ENCODE results near the gene ICE2. TPM values are rescaled to one million over a fixed set of nuclear protein-coding genes. Genes with fewer than 3 reads are reported as not detected.

The ICE2 gene
- total RNA-seq, 2 experiments from 2014 or later, result 72.0 to 72.8 TPM

DNA sequence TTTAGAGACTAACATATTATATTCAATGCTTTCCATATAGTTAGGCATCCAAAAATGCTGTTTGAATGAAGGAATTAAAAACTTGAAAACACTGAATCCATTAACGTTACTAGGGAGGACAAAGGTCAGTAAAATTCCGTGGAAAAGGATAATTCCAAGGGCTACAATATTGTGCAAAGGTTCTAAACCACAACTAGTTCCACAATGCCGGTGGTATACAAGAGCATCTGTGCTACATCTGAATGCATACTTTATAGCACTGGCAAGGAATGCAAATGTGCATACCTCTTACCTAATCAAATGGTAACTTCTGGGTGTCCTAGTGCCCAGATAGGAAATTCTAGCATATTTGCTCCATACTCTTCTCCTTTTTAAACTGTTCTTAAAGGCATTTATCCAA is 2.2 kb downstream of the ICE2 start:
- Mint-ChIP-seq H3K4me1 (peaks cover 51% of the 10 kb centered on the region), H3K9me3 (no peaks in the 10 kb centered on the region), H3K27ac (no peak overlapping the region), H3K36me3 (peaks cover 25% of the 10 kb centered on the region), H3K4me3 (peak overlapping the region; percentile 18), H3K27me3 (peaks cover 7% of the 10 kb centered on the region)
- no peak for DNase-seq

DNA sequence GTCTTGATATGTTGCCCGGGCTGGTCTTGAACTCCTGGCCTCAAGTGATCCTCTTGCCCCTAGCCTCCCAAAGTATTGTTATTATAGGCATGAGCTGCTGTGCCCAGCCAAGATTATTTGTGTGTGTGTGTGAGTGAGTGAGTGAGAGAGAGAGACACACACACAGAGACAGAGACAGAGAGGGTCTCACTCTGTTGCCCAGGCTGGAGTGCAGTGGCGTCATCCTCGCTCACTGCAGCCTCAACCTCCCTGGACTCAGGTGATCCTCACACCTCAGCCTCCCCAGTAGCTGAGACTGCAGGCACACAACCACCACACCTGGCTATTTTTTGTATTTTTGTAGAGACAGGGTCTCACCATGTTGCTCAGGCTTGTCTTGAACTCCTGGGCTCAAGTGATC is 5.8 kb downstream of the ICE2 start:
- Mint-ChIP-seq H3K27me3 (no peaks in the 10 kb centered on the region), H3K9me3 (no peaks in the 10 kb centered on the region), H3K36me3 (peaks cover 30% of the 10 kb centered on the region), H3K4me1 (peaks cover 39% of the 10 kb centered on the region), H3K27ac (no peak overlapping the region), H3K4me3 (no peak overlapping the region)
- DNase-seq, result no peak

DNA sequence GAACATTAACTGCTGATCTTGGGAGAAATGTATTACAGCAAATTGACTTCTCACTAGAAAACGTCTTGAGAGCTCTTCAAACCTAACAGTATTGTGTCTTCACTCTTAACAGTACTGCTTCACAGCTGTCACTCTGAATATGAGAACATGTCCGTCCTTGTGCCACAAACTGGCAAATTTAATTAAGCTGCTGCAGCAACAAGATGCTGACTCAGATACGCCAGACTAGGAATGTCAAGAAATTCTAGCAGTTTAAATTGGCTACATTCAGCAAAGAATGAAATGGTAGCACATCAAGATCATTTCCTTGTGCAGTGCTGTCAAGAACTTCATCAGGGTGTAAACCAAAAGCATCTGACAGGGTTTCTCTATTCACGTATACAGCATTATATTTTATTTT is 7.6 kb downstream of the ICE2 start:
- no peak overlapping the region for H3K4me3 Mint-ChIP-seq
- no peak for DNase-seq
- no peaks in the 10 kb centered on the region for H3K9me3 Mint-ChIP-seq
- H3K36me3 Mint-ChIP-seq, result peaks cover 26% of the 10 kb centered on the region
- no peaks in the 10 kb centered on the region for H3K27me3 Mint-ChIP-seq
- peaks cover 24% of the 10 kb centered on the region for H3K4me1 Mint-ChIP-seq
- H3K27ac Mint-ChIP-seq, result no peak overlapping the region

- H3K36me3 Mint-ChIP-seq, result peaks cover 24% of the 10 kb centered on the region
- H3K4me3 Mint-ChIP-seq, result no peak overlapping the region
- H3K27ac Mint-ChIP-seq, result no peak overlapping the region
- no peaks in the 10 kb centered on the region for H3K9me3 Mint-ChIP-seq
- no peaks in the 10 kb centered on the region for H3K27me3 Mint-ChIP-seq
- DNase-seq, result no peak
- peaks cover 19% of the 10 kb centered on the region for H3K4me1 Mint-ChIP-seq
Observed at GRCh38 chr15:60469893-60470641, 8.9 kb downstream of the ICE2 start.

DNA sequence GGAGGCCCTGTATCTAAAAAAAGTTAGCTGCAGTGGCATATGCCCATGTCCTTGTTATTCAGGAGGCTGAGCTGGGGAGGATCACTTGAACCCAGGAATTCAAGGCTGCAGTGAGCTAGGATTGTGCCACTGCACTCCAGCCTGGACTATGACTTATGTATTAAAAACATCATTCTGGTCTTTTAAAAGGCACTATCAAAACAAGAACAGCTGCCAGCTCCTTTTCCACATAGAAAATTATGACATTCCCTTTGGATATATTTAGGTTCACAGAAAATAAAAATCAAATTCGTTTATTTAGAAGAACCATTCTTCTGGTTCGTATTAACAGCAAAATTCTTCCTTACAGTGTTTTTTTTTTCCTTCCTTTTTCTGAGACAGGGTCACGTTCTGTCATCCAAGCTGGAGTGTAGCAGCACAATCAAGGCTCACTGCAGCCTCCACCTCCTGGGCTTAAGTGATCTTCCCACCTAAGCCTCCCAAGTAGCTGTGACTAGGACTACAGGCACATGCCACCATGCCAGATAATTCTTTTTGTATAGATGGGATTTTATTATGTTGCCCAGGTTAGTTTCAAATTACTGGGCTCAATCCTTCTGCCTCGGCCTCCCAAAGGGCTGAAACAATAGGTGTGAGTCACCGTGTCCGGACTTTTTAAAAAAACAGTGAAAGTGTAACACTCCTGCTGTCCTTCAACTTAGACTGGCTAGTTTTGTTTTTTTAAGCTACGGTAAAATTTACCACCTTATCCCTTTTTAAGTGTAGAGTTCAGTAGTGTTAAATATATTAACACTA is 13.9 kb downstream of the ICE2 start:
- DNase-seq, result no peak
- H3K27me3 Mint-ChIP-seq, result no peaks in the 10 kb centered on the region
- H3K9me3 Mint-ChIP-seq, result no peaks in the 10 kb centered on the region
- no peak overlapping the region for H3K4me3 Mint-ChIP-seq
- H3K36me3 Mint-ChIP-seq, result peaks cover 13% of the 10 kb centered on the region
- H3K4me1 Mint-ChIP-seq, result peaks cover 6% of the 10 kb centered on the region
- H3K27ac Mint-ChIP-seq, result no peak overlapping the region

DNA sequence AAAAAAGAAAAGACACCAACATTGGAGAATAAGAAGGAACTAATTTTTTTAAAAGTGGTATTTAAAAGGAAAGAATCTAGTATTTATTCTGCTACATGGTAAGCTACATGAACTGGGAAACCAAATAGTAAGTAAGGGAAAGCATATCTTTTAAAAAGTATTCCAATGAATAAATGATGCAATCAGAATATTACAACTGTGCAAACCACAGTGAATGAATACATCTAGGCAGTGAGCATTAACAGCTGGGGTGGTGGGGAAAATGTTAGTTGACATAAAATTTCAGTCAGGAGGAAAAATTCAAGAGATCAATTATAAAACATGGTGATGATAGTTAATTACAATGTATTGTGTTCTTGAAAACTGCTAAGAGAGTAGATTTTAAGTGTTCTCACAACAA is 16.9 kb downstream of the ICE2 start:
- DNase-seq, result no peak
- H3K4me1 Mint-ChIP-seq, result no peaks in the 10 kb centered on the region
- H3K9me3 Mint-ChIP-seq, result no peaks in the 10 kb centered on the region
- no peak overlapping the region for H3K4me3 Mint-ChIP-seq
- H3K36me3 Mint-ChIP-seq, result peaks cover 1% of the 10 kb centered on the region
- no peaks in the 10 kb centered on the region for H3K27me3 Mint-ChIP-seq
- H3K27ac Mint-ChIP-seq, result no peak overlapping the region

DNA sequence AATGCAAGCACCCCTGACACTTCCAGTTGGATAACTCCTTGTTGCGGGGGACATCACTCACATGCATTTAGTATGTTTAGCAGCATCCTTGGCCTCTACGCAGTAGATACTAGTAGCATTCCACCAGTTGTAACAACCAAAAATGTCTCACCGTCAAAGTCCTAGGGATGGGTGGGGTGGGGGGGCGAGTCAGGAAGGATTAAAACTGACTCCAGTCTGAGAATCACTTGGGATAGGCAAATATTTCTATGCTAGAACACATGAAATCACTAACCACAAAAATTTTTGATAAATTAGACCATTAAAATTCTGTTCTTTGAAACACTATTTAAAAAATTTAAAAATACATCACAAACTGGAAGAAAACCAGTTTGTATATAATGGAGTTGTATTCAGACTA is 18.0 kb downstream of the ICE2 start:
- Mint-ChIP-seq H3K4me1 (no peaks in the 10 kb centered on the region), H3K36me3 (peaks cover 1% of the 10 kb centered on the region), H3K4me3 (no peak overlapping the region), H3K27me3 (no peaks in the 10 kb centered on the region), H3K27ac (no peak overlapping the region), H3K9me3 (no peaks in the 10 kb centered on the region)
- DNase-seq, result no peak

- H3K4me1 Mint-ChIP-seq, result no peaks in the 10 kb centered on the region
- H3K27me3 Mint-ChIP-seq, result no peaks in the 10 kb centered on the region
- DNase-seq, result no peak
- no peak overlapping the region for H3K4me3 Mint-ChIP-seq
- peaks cover 9% of the 10 kb centered on the region for H3K36me3 Mint-ChIP-seq
- no peaks in the 10 kb centered on the region for H3K9me3 Mint-ChIP-seq
- no peak overlapping the region for H3K27ac Mint-ChIP-seq
Observed at GRCh38 chr15:60458721-60459120, 20.2 kb downstream of the ICE2 start.

- Mint-ChIP-seq H3K4me1 (no peaks in the 10 kb centered on the region), H3K27me3 (no peaks in the 10 kb centered on the region), H3K4me3 (no peak overlapping the region), H3K9me3 (no peaks in the 10 kb centered on the region), H3K27ac (no peak overlapping the region), H3K36me3 (peaks cover 11% of the 10 kb centered on the region)
- no peak for DNase-seq
Observed at GRCh38 chr15:60457985-60458384, 21.0 kb downstream of the ICE2 start.

DNA sequence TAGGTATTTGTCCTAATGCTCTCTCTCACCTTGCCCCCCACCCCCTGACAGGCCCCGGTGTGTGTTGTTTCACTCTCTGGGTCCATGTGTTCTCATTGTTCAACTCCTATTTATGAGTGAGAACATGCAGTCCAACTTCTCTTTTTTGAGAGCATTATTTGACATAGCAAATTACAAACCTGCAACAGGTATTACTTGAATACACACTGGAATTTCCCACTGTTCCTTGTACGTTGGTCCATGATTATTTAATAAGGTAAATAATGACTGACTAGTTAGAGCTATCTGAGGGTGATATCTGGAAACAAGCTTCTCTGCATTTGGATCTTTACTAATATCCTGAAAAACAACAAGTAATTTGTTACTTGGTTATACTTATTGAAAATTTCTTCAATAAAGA is 24.1 kb downstream of the ICE2 start:
- no peak overlapping the region for H3K27ac Mint-ChIP-seq
- DNase-seq, result no peak
- peaks cover 20% of the 10 kb centered on the region for H3K36me3 Mint-ChIP-seq
- H3K4me1 Mint-ChIP-seq, result no peaks in the 10 kb centered on the region
- no peak overlapping the region for H3K4me3 Mint-ChIP-seq
- no peaks in the 10 kb centered on the region for H3K27me3 Mint-ChIP-seq
- no peaks in the 10 kb centered on the region for H3K9me3 Mint-ChIP-seq

DNA sequence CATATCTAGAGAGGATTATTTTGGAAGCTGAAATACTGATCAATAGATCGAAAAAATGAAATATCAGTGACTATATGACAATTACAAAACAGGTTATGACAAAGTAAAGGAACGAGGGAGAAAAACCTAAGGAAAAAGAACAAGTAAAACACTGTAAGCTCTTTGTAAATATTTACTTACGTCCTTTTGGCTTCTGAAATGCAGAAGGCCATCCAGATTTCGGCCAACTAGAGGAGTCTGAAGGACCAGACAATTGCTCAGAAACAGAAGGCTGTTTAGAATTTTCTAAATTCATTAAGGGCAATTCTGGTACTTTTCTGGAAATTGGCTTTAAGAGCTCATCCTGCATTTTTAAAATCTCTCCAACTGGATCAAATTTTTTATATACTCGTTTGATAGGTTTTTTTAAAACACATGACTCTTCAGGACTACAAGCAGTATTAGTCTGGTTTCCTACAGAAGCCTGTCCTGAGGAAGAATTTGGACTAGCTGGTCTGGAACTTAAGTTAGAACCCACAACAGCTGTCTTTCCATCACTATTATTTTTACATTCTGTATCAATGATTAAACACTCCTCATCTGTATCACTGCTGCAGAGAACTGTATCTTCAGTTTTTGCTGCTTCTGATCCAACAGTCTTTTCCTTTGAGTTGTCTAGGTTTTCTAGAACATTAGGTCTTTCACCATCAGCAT is 30.1 kb downstream of the ICE2 start:
- DNase-seq, result no peak
- Mint-ChIP-seq H3K27ac (no peak overlapping the region), H3K27me3 (no peaks in the 10 kb centered on the region), H3K4me3 (no peak overlapping the region), H3K9me3 (no peaks in the 10 kb centered on the region), H3K4me1 (no peaks in the 10 kb centered on the region), H3K36me3 (peaks cover 22% of the 10 kb centered on the region)

GRCh38 chr15:60444289-60444912 is 34.5 kb downstream of the ICE2 start:
- peaks cover 14% of the 10 kb centered on the region for H3K36me3 Mint-ChIP-seq
- DNase-seq, result no peak
- H3K27me3 Mint-ChIP-seq, result no peaks in the 10 kb centered on the region
- H3K27ac Mint-ChIP-seq, result no peak overlapping the region
- peaks cover 2% of the 10 kb centered on the region for H3K4me1 Mint-ChIP-seq
- no peak overlapping the region for H3K4me3 Mint-ChIP-seq
- H3K9me3 Mint-ChIP-seq, result no peaks in the 10 kb centered on the region

DNA sequence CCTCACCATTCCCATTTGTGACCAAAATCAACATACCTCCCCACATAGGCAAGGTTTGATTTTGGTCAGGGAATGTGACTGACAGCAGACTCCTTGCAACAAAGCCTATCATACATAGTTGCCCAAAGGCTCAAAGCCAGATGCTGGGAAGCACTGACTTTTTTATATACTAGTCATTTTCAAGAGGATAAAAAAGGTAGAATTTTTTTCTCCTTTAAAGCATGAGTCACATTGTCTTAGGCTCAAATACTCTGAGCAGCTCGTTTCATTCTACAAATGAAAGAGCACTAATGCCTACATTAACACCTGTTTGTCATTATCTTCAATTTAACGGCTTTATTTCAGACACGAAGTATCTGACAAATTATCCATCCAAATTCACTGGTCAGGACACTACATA is 36.2 kb downstream of the ICE2 start:
- H3K4me1 Mint-ChIP-seq, result peaks cover 2% of the 10 kb centered on the region
- H3K36me3 Mint-ChIP-seq, result peaks cover 10% of the 10 kb centered on the region
- no peak overlapping the region for H3K27ac Mint-ChIP-seq
- no peak overlapping the region for H3K4me3 Mint-ChIP-seq
- H3K27me3 Mint-ChIP-seq, result no peaks in the 10 kb centered on the region
- no peaks in the 10 kb centered on the region for H3K9me3 Mint-ChIP-seq
- no peak for DNase-seq

GRCh38 chr15:60442031-60442650 is 36.8 kb downstream of the ICE2 start:
- Mint-ChIP-seq H3K27ac (no peak overlapping the region), H3K4me3 (no peak overlapping the region), H3K36me3 (peaks cover 8% of the 10 kb centered on the region), H3K27me3 (no peaks in the 10 kb centered on the region), H3K4me1 (peaks cover 2% of the 10 kb centered on the region), H3K9me3 (no peaks in the 10 kb centered on the region)
- no peak for DNase-seq

DNA sequence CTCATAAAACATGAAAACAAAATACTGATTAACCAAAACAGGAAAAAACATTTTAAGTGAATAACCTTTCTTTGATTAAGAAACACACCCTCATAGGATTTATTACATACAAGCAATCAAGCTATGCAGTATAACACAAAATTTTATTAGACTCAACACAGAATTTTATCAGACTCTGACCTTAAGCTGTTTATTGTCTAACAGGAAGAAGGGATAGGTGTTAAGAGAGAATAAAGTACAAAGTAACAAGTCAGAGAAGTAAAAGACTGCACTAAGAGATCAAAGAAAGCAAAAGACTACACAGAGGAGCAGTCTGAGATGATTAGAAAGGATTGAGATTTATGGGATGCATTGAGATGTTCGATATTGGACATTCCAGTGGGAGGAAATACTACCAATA is 37.6 kb downstream of the ICE2 start:
- Mint-ChIP-seq H3K27ac (no peak overlapping the region), H3K27me3 (no peaks in the 10 kb centered on the region), H3K4me3 (no peak overlapping the region), H3K36me3 (peaks cover 6% of the 10 kb centered on the region), H3K4me1 (peaks cover 2% of the 10 kb centered on the region), H3K9me3 (no peaks in the 10 kb centered on the region)
- DNase-seq, result no peak

Measured in activated naive CD8-positive, alpha-beta T cell treated with anti-CD3 and anti-CD28 coated beads for 36 hours (primary cell).